Adrenal gland (tissue), 12 donors: ENCODE data around the gene VMAC. TPM values are rescaled to one million over a fixed set of nuclear protein-coding genes. Genes with fewer than 3 reads are reported as not detected.

Experiments used
- DNase-seq, 7 donors: peaks; one replicate each; pipeline ENCODE4 v3.0.0-alpha.2; 2019 to 2020
- H3K27ac ChIP-seq, 5 donors: fragments of 200-600 bp; sonication (generic) in 4 of 5; 1 replicate in 3 of 5; 2 replicates in 2 of 5; pipeline versions ENCODE4 v1.5.1 to v1.8.0; 2016 to 2020; ENCODE audit warnings: mild to moderate bottlenecking in 1 of 5
- H3K27me3 ChIP-seq: fragments of 200-600 bp; 2 replicates; pipeline ENCODE4 v1.8.0; 2021
- H3K36me3 ChIP-seq, 2 donors: fragments of 200-600 bp; replicated peaks in 1 of 2; 1 replicate in 1 of 2; 2 replicates in 1 of 2; pipeline versions ENCODE4 v1.5.1 to v1.8.0; 2018 to 2022
- H3K4me1 ChIP-seq, 2 donors: fragments of 200-600 bp; replicated peaks in 1 of 2; 1 replicate in 1 of 2; 2 replicates in 1 of 2; pipeline versions ENCODE4 v1.5.1 to v1.8.0; 2018 to 2021
- H3K4me3 ChIP-seq, 4 donors: fragments of 200-600 bp; sonication (generic) in 3 of 4; one replicate each; pipeline ENCODE4 v1.5.1; 2016 to 2018
- H3K9me3 ChIP-seq, 3 donors: fragments of 200-600 bp; sonication (generic) in 1 of 3; replicated peaks in 1 of 3; 1 replicate in 2 of 3; 2 replicates in 1 of 3; pipeline versions ENCODE4 v1.5.1 to v1.8.0; 2016 to 2021
- POLR2A ChIP-seq, 2 donors: fragments of 450-650 bp; IDR thresholded peaks; one replicate each; pipeline ENCODE4 v1.6.1; 2017; ENCODE audit warnings: antibody characterized with exemption in 2 of 2, mild to moderate bottlenecking in 2 of 2, moderate library complexity in 1 of 2
- WGBS, 4 donors: extraction: QIAGEN DNeasy Blood & Tissue Kit in 2 of 4; methylation state at CpG; one replicate each; pipeline versions ENCODE4 v1.1.5 to v1.1.7; 2013 to 2017; 5-methylcytosine and 5-hydroxymethylcytosine counted together
- intact Hi-C, 2 donors: fragments of 100-400 bp; cut with DNase I; formaldehyde crosslinking; loops; one replicate each; pipeline versions ENCODE4 v1.14.1 to v1.15.0; 2022 to 2023
- polyA plus RNA-seq, 3 donors: library from polyadenylated mRNA; stranded (reverse); fragments of 200-250 nt in 2 of 3; fragments of 350-450 nt in 1 of 3; fragmentation: Illumina TruSeq in 1 of 3; extraction: RNeasy Lipid Tissue Mini Kit (QIAGEN cat#74804) in 1 of 3; gene quantifications; one replicate each; pipeline ENCODE4 v1.2.3, GENCODE V29; 2013 to 2014
- total RNA-seq, 9 donors: library from RNA; depleted of rRNA in 4 of 9; stranded (reverse); fragments of >200 nt in 4 of 9; fragments of 120-200 nt in 1 of 9; fragmentation: NEBNext Ultra II Directional in 1 of 9; extraction: Animal tissue kit (Norgen Biotek cat#: 25700) in 1 of 9; gene quantifications; one replicate each; pipeline versions ENCODE4 v1.1.0 to v1.2.4, GENCODE V29; 2013 to 2023
- TF ChIP-seq, protein P1 (sequence below), 6 experiments: fragments of 450-650 bp in 4 of 6; fragments of 200-600 bp in 2 of 6; sonication (generic) in 1 of 6; IDR thresholded peaks; 1 replicate in 5 of 6; 2 replicates in 1 of 6; pipeline versions ENCODE4 v1.5.1 to v1.8.0; 2016 to 2021; ENCODE audit warnings: antibody characterized with exemption in 6 of 6, mild to moderate bottlenecking in 2 of 6, moderate library complexity in 1 of 6
- donor health status: healthy with polysubstance abuse.
- donor health status: Bipolar disorder and iron deficiency.
- donor health status: DM: yes; HTN: yes; CAD: no.
- donor health status: DM: no; HTN: no; CAD: no.
- donor health status: DM: no; HTN: no; CAD: no.
- donor health status: DM: yes; HTN: yes; CAD: no.

The VMAC gene
- total and polyA plus RNA-seq, 12 donors: 3.5 to 15.6 (median 8.3) TPM

DNA sequence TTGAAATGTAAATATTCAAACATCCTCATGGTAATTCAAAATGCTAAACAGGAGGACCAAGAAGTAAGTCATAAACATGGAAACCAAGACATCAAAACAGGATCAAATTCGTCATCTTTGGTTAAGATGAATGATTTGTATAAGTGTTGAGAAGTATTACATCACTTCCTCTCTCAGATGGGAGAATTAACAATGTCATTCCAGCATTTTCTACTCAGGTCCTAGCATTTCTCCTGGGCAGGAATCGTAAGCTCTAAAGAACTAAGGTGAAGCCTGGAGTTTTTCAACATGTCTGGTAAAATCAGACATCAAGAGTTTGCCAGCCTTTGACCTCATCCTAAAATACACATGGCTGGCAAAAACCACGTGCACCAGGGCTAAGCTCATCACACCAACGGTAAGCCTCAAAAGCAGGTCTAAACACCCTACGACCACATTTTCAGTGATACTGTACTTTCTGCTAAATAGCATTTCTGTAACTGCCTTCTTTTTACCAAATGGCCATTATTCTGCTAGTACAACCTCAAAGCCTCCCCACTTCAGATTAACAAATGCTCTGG, 48.4 kb downstream of the VMAC start:
- WGBS, 4 donors: 60 to 68% (median 66%) methylated on average over 5 of the region's 5 CpGs
- intact Hi-C loops: no loop called here
- Histone ChIP-seq H3K27me3 (no peaks in the 10 kb centered on the region), H3K9me3 (no peaks in the 10 kb centered on the region), H3K36me3 (peaks cover 0 to 6% of the 10 kb centered on the region in 2 donors), H3K27ac (peak overlapping the region in 4 of 5 donors; percentile 70 to 87 (median 80)), H3K4me3 (no peak overlapping the region), H3K4me1 (peaks cover 44 to 99% of the 10 kb centered on the region in 2 donors)
- TF ChIP-seq POLR2A (IDR thresholded peaks at IDR 0.05): no peak
- TF ChIP-seq, protein P1, sequence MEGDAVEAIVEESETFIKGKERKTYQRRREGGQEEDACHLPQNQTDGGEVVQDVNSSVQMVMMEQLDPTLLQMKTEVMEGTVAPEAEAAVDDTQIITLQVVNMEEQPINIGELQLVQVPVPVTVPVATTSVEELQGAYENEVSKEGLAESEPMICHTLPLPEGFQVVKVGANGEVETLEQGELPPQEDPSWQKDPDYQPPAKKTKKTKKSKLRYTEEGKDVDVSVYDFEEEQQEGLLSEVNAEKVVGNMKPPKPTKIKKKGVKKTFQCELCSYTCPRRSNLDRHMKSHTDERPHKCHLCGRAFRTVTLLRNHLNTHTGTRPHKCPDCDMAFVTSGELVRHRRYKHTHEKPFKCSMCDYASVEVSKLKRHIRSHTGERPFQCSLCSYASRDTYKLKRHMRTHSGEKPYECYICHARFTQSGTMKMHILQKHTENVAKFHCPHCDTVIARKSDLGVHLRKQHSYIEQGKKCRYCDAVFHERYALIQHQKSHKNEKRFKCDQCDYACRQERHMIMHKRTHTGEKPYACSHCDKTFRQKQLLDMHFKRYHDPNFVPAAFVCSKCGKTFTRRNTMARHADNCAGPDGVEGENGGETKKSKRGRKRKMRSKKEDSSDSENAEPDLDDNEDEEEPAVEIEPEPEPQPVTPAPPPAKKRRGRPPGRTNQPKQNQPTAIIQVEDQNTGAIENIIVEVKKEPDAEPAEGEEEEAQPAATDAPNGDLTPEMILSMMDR (IDR thresholded peaks at IDR 0.05): no peak
- DNase-seq: no peak

DNA sequence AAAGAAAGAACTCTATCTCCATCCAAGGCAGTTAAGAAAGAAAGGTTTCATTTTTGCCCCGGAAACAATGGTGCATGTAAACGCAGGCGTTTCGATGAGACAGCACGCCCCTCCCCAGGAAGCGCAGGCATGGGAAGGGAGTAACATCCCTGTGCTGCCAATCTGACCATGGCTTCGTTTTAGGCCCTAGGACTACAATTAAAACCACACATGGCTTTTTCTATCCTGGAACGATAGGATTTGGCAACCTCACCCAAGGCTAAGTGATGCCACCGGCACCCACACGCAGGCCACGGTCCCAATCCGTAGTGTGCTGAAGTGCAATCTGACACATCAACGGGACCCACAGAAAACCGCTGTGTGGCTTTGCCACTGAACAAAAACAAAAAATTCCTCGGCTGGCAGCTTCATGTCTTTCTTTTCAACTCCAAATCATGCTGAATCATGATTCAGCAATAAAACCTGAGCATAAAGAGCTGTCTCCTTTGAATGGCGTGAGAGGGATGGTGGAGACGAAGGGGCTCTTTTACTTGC, 49.1 kb downstream of the VMAC start:
- H3K36me3 ChIP-seq: peaks cover 0 to 6% of the 10 kb centered on the region in 2 donors
- WGBS, 4 donors: 41 to 50% (median 47%) methylated on average over 16 to 17 of the region's 17 CpGs
- H3K4me3 ChIP-seq: no peak overlapping the region
- intact Hi-C loops: no loop called here
- no peaks in the 10 kb centered on the region for H3K9me3 ChIP-seq
- peak overlapping the region; percentile 10 to 87 (median 74) for H3K27ac ChIP-seq
- TF ChIP-seq POLR2A (IDR thresholded peaks at IDR 0.05): no peak
- TF ChIP-seq, protein P1 (IDR thresholded peaks at IDR 0.05): no peak
- H3K27me3 ChIP-seq: no peaks in the 10 kb centered on the region
- DNase-seq: peak; percentile 46 to 79 (median 70)
- H3K4me1 ChIP-seq: peaks cover 44 to 99% of the 10 kb centered on the region in 2 donors

DNA sequence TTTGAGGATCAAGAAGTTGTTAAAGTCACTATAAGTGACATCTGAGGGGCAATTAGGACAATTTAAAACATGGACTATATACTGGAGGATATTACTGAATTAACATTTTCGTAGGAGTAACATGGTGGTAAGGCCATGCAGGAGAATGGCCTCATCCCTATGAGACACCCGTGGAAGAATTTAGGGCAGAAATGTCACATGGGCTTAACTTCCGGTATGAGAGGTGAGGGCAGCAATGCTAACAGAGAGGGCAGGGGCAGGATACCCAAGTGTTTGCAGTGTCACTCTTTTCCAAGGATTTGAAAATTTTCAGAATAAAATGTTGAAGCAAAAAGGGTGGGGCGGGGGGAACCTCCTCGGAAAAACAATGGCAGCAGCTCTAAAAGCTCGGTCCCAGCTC, 49.6 kb downstream of the VMAC start:
- Histone ChIP-seq H3K27ac (peak overlapping the region; percentile 10 to 87 (median 74)), H3K4me1 (peaks cover 44 to 98% of the 10 kb centered on the region in 2 donors), H3K9me3 (no peaks in the 10 kb centered on the region), H3K27me3 (no peaks in the 10 kb centered on the region), H3K4me3 (no peak overlapping the region), H3K36me3 (peaks cover 0 to 6% of the 10 kb centered on the region in 2 donors)
- intact Hi-C loops: no loop called here
- TF ChIP-seq, protein P1 (IDR thresholded peaks at IDR 0.05): no peak
- no peak for TF ChIP-seq POLR2A (IDR thresholded peaks at IDR 0.05)
- WGBS, 4 donors: 27 to 36% (median 30%) methylated on average over 6 of the region's 6 CpGs
- no peak for DNase-seq

DNA sequence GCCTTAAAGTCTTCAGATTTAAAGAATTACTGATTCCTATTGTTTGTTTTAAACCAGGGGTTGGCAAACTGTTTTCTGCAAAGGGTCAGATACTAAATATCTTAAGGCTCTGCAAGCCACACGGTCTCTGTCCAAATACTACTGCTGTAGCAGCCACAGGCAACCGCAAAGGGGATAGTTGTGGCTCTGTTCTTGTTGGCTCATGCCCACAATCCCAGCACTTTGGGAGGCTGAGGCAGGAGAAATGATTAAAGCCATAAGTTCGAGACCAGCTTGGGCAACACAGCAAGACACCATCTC, 50.9 kb downstream of the VMAC start:
- Histone ChIP-seq H3K4me3 (no peak overlapping the region), H3K36me3 (no peaks in the 10 kb centered on the region), H3K9me3 (no peaks in the 10 kb centered on the region), H3K4me1 (peaks cover 57 to 99% of the 10 kb centered on the region in 2 donors), H3K27me3 (no peaks in the 10 kb centered on the region), H3K27ac (peak overlapping the region in 4 of 5 donors; percentile 47 to 87 (median 78))
- no peak for DNase-seq
- TF ChIP-seq POLR2A (IDR thresholded peaks at IDR 0.05): no peak
- TF ChIP-seq, protein P1 (IDR thresholded peaks at IDR 0.05): no peak
- 65 to 88% (median 71%) methylated on average over 3 of the region's 3 CpGs for WGBS, 4 donors
- intact Hi-C loops: loop anchor here in 1 of 2 donors (5.0 kb wide), 1 partner anchor 38 kb away; no protein-coding TSS in a partner anchor
